ENCODE results near the gene RAB36. TPM values are rescaled to one million over a fixed set of nuclear protein-coding genes. Genes with fewer than 3 reads are reported as not detected.

RAB36 gene
- total RNA-seq, 3 donors from 2014 or later = 1.0 to 6.4 (median 1.2) TPM

- no peaks in the 10 kb centered on the region for H3K36me3 ChIP-seq (ENCODE audit: low read depth)
- DNase-seq (peak in 1 of 3 donors; percentile 31), ATAC-seq (no peak)
- no peak for TF ChIP-seq CTCF (IDR thresholded peaks at IDR 0.05)
- peaks cover 11% of the 10 kb centered on the region for H3K4me1 ChIP-seq (ENCODE audit: low read depth)
- no peak overlapping the region for H3K4me3 ChIP-seq
- H3K9me3 ChIP-seq = no peaks in the 10 kb centered on the region
- intact Hi-C loops (cut with DNase I, micrococcal nuclease) = loop anchor here in 1 of 2 donors (10.0 kb wide), 1 partner anchor 64 kb away; the partner anchor contains the start of gene GNAZ
Observed at GRCh38 chr22:23138584-23139435, 6.5 kb upstream of the RAB36 start.

- no peak for TF ChIP-seq CTCF (IDR thresholded peaks at IDR 0.05)
- no peaks in the 10 kb centered on the region for H3K9me3 ChIP-seq
- no peak for DNase-seq
- H3K4me1 ChIP-seq (ENCODE audit: low read depth) = peaks cover 22% of the 10 kb centered on the region
- no peak overlapping the region for H3K4me3 ChIP-seq
- H3K36me3 ChIP-seq (ENCODE audit: low read depth) = no peaks in the 10 kb centered on the region
- intact Hi-C loops (cut with DNase I, micrococcal nuclease) = no loop called here
- no peak for ATAC-seq
Observed at GRCh38 chr22:23140385-23140784, 4.9 kb upstream of the RAB36 start.

GRCh38 chr22:23142546-23143105 lies 2.7 kb upstream of the RAB36 start:
- no peak overlapping the region for H3K4me3 ChIP-seq
- intact Hi-C loops (cut with DNase I, micrococcal nuclease) = no loop called here
- H3K9me3 ChIP-seq = no peaks in the 10 kb centered on the region
- DNase-seq (no peak), ATAC-seq (no peak)
- TF ChIP-seq CTCF (IDR thresholded peaks at IDR 0.05) = no peak
- peaks cover 22% of the 10 kb centered on the region for H3K4me1 ChIP-seq (ENCODE audit: low read depth)
- no peaks in the 10 kb centered on the region for H3K36me3 ChIP-seq (ENCODE audit: low read depth)

- ATAC-seq = no peak
Observed at GRCh38 chr22:23143119-23143518, 2.2 kb upstream of the RAB36 start.

GRCh38 chr22:23144432-23144831 lies 845 bp upstream of the RAB36 start:
- Histone ChIP-seq H3K4me1 (ENCODE audit: low read depth) (peaks cover 22% of the 10 kb centered on the region), H3K9me3 (no peaks in the 10 kb centered on the region), H3K4me3 (no peak overlapping the region), H3K36me3 (ENCODE audit: low read depth) (no peaks in the 10 kb centered on the region)
- intact Hi-C loops (cut with DNase I, micrococcal nuclease) = no loop called here
- no peak for TF ChIP-seq CTCF (IDR thresholded peaks at IDR 0.05)
- DNase-seq = peak in 1 of 3 donors; percentile 42
- no peak for ATAC-seq

More at GRCh38 chr22:23143119-23143518, 2.2 kb upstream of the RAB36 start:
- H3K36me3 ChIP-seq (ENCODE audit: low read depth) = no peaks in the 10 kb centered on the region
- intact Hi-C loops (cut with DNase I, micrococcal nuclease) = no loop called here
- peaks cover 22% of the 10 kb centered on the region for H3K4me1 ChIP-seq (ENCODE audit: low read depth)
- H3K9me3 ChIP-seq = no peaks in the 10 kb centered on the region
- TF ChIP-seq CTCF (IDR thresholded peaks at IDR 0.05) = no peak
- DNase-seq = no peak
- H3K4me3 ChIP-seq = no peak overlapping the region
